ENCODE data around the gene ABCD3.

Gene ABCD3

GRCh38 chr1:94543001-94543400 is 124.8 kb downstream of the ABCD3 start:
- TF ChIP-seq CTCF (IDR thresholded peaks at IDR 0.05) = no peak

- no peak for TF ChIP-seq CTCF (IDR thresholded peaks at IDR 0.05)
These were observed 125.9 kb downstream of the ABCD3 start for GRCh38 chr1:94543893-94544635.

GRCh38 chr1:94544706-94545490 is 126.7 kb downstream of the ABCD3 start:
- no peak for TF ChIP-seq CTCF (IDR thresholded peaks at IDR 0.05)

GRCh38 chr1:94549706-94550105 is 131.5 kb downstream of the ABCD3 start:
- no peak for TF ChIP-seq CTCF (IDR thresholded peaks at IDR 0.05)

GRCh38 chr1:94550396-94550795 is 132.2 kb downstream of the ABCD3 start:
- TF ChIP-seq CTCF (IDR thresholded peaks at IDR 0.05) = no peak

- no peak for TF ChIP-seq CTCF (IDR thresholded peaks at IDR 0.05)
These were observed 132.6 kb downstream of the ABCD3 start for GRCh38 chr1:94550800-94551241.

GRCh38 chr1:94551449-94551848 is 133.3 kb downstream of the ABCD3 start:
- no peak for TF ChIP-seq CTCF (IDR thresholded peaks at IDR 0.05)

All from LNCAP (cell line).